NCI-H1092 treated with DMSO at 0.1 percent for 48 hours (cell line): ENCODE measurements around the gene C1orf94.

Experiments
- DNase-seq: peaks from one replicate; lab custom pipeline; 2025; lab: John Stamatoyannopoulos, UW

The C1orf94 gene

DNA sequence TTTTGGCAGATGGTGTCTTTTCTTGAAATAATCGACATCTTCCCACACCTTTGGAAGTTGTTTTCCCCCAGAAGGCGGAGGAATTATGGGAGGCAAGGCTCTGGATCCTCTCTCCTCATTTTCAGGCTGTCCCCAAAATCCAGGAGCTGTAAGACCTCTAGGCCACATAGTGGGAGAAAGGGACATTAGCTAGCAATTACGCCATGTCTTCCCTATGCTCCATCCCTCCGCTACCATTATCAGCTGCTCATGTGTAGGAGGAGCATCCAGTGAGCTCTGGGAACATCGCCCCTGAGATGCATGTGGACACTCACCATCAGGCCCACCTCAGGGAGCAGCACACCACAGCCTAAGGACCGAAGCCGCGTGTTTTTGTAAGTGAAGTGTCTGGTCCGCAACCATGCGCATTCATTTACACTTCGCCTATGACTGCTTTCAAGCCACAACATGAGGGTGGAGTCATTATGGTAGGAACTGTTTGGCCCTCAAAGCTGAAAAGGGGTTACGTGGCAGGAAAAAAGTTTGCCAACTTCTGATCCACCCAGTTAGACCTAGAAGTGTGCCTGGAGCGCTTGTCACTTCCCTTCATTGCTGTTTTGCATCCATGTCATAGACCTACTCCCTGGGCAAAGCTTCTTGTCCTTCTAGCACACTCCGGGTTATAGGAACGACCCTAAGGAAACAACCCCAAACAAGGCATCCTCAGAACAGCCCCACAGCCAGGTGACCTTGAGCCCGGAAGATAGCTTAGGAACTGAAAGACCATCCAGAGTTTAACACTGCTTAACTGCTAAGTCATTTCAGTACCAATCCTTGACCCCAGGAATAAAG, 85.5 kb downstream of the C1orf94 start:
- no peak for DNase-seq

GRCh38 chr1:34262921-34263320, 86.2 kb downstream of the C1orf94 start:
- DNase-seq: no peak

DNA sequence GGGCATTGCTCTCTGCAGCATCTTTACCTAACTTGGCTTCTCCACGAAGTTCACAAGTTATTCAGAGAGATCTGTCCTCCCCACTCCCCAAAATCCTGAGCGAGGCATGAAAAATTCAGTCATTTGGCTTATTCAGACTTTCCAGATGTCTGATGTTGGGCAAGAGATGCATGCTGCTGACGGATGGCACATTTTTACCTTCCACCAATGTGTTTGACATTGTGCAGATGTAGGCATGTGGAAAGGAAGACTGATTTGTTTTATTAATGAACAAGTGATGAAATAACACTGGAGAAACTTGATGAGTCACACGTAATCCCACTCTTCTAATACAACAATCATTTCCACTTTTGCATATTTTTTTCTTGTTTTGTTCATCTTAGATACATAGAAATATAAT, 86.7 kb downstream of the C1orf94 start:
- no peak for DNase-seq

DNA sequence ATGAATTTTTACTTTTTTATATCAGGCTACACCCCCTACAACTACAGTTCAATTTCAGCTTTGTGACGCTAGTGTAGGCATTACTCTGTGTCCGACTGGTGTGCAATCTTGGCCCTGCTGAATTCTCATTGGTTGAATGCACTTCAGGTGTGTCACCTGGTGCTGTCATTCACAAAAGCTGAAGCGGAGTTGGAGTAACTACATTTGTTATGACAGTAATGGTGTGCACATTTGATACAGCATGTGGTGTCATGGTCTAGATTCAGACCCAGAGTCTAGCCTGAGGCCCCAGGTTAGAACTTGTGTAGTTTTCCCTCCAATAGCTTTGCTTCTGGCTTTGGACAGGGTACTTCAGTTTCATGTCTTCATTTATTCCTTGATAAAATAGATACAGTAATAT, 88.7 kb downstream of the C1orf94 start:
- no peak for DNase-seq

DNA sequence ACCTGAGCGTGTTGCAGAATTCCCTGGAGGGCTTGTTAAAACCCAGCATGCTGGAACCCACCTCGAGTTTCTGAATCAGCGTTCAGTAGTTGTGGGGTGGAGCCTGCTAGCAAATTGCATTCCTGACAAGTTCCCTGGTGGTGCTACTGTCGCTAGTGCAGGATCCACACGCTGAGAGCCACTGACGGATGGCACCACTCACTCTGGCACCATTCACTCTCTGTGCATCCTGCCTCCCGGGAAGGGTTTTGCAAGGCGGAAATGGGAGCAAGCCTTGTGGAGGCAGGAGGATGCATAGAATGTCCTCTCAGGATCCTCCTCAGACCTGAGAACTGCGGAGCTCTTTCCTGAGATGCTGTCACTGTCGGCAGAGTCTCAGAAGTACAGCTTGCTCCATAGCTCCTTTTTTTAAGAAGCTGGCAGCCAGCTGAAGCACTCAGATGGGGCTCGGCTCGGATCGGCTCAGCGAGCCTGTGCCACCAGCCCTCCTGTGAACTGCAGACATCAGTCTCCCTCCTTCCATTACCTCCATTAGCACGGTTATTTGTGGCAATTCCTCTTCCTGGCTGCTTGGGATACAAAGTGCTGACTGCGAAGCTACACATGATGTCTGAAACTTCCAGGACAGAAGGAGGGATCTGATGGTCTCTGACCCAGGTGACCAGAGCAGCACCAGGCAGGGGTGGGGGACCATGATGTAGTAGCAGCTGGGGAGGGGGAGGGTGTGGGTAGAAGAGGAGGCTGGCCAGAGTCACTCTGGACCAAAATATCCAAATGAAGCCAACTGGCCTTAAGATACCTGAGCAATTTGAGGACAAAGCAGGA, 89.6 kb downstream of the C1orf94 start:
- DNase-seq: peak; percentile 40

DNA sequence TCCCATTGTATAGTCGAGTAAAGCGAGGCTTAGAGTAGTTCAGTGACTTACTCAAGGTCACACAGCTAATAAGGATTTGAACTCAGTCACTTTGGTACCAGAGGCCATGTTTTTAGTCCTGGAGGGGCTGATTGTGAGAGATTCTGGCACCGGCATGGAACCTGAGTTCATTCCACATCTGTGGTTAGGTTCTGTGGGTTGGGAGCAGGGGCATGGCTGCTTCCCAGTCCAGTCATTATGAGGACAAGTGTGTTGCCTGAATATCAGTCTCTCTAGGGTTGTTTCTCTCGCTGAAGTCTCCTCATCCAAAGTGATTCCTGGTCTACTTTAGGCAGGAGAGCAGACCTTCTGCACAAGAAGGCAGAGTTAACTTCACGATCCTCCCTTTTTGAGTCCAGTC, 90.6 kb downstream of the C1orf94 start:
- no peak for DNase-seq

- no peak for DNase-seq
Measured at GRCh38 chr1:34268311-34268954, 91.7 kb downstream of the C1orf94 start.
